ENCODE results near the gene LDLRAD4.

- TF ChIP-seq CTCF (conservative IDR thresholded peaks at IDR 0.05) (no peak), EZH2 (IDR thresholded peaks at IDR 0.05; ENCODE audit: low read depth) (no peak)
Observed at GRCh38 chr18:13696961-13697360, 478.4 kb downstream of the LDLRAD4 start.

Measured in PC-9 (cell line).